HG02852 (cell line): ENCODE measurements around the gene DUS2.
A peak's percentile ranks its signal among the peaks of the same experiment; 100 is the strongest.
"Not testable (repeated sequence)": the region's sequence is repeated elsewhere in the genome, so short reads cannot be mapped to it uniquely, and the experiment has no call there.

Source experiments
- ATAC-seq: cut with Tn5 transposase; IDR thresholded peaks from one replicate; pipeline ENCODE4 v1.9.1; 2021; ENCODE audit warnings: mild to moderate bottlenecking, moderate library complexity; ENCODE audit not compliant: unreplicated experiment

The DUS2 gene

GRCh38 chr16:68117884-68118283, 94.8 kb downstream of the DUS2 start:
- no peak for ATAC-seq

GRCh38 chr16:68118954-68119353, 95.9 kb downstream of the DUS2 start:
- not testable (repeated sequence) for ATAC-seq

GRCh38 chr16:68120496-68120895, 97.4 kb downstream of the DUS2 start:
- ATAC-seq: not testable (repeated sequence)

- peak; percentile 60 for ATAC-seq
These were observed 103.3 kb downstream of the DUS2 start for GRCh38 chr16:68126395-68126794.

GRCh38 chr16:68128577-68129305, 105.7 kb downstream of the DUS2 start:
- ATAC-seq: no peak
